ENCODE measurements around the gene RGS4. TPM values are rescaled to one million over a fixed set of nuclear protein-coding genes. Genes with fewer than 3 reads are reported as not detected.

RGS4 gene
- total RNA-seq, 2 donors from 2014 or later: 0.37 to 1.9 TPM

DNA sequence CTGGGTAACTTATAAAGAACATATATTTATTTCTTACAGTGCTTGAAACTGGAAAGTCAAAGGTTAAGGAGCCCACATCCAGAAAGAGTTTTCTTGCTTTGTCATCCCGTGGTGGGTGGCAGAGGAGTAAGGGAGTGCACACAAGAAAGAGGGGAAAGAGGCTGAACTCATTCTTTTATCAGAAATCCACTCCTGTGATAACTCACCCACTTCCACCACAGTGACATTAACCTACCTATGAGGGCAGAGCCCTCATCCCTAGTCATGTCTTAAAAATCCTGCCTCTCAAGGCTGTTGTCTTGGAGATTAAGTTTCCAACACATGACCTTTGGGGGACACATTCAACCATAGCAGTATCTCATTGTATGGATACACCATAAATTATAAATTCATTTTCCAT, 32.5 kb upstream of the RGS4 start:
- no peak overlapping the region for H3K9ac ChIP-seq (ENCODE audit: low read depth in 2 of 2, low read length in 2 of 2)
- H3K27me3 ChIP-seq: no peaks in the 10 kb centered on the region
- no peaks in the 10 kb centered on the region for H3K9me3 ChIP-seq
- H3K4me3 ChIP-seq: no peak overlapping the region
- TF ChIP-seq, protein P1, sequence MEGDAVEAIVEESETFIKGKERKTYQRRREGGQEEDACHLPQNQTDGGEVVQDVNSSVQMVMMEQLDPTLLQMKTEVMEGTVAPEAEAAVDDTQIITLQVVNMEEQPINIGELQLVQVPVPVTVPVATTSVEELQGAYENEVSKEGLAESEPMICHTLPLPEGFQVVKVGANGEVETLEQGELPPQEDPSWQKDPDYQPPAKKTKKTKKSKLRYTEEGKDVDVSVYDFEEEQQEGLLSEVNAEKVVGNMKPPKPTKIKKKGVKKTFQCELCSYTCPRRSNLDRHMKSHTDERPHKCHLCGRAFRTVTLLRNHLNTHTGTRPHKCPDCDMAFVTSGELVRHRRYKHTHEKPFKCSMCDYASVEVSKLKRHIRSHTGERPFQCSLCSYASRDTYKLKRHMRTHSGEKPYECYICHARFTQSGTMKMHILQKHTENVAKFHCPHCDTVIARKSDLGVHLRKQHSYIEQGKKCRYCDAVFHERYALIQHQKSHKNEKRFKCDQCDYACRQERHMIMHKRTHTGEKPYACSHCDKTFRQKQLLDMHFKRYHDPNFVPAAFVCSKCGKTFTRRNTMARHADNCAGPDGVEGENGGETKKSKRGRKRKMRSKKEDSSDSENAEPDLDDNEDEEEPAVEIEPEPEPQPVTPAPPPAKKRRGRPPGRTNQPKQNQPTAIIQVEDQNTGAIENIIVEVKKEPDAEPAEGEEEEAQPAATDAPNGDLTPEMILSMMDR (IDR thresholded peaks at IDR 0.05): no peak
- no peaks in the 10 kb centered on the region for H3K4me1 ChIP-seq
- no peaks in the 10 kb centered on the region for H3K36me3 ChIP-seq
- intact Hi-C loops (cut with DNase I): no loop called here
- DNase-seq: no peak
- H3K27ac ChIP-seq: no peak overlapping the region

- intact Hi-C loops (cut with DNase I): no loop called here
- H3K36me3 ChIP-seq: no peaks in the 10 kb centered on the region
- no peak overlapping the region for H3K27ac ChIP-seq
- no peaks in the 10 kb centered on the region for H3K4me1 ChIP-seq
- DNase-seq: no peak
- no peak overlapping the region for H3K9ac ChIP-seq (ENCODE audit: low read depth in 2 of 2, low read length in 2 of 2)
- TF ChIP-seq, protein P1 (IDR thresholded peaks at IDR 0.05): no peak
- H3K4me3 ChIP-seq: no peak overlapping the region
- H3K27me3 ChIP-seq: no peaks in the 10 kb centered on the region
- H3K9me3 ChIP-seq: no peaks in the 10 kb centered on the region
Observed at GRCh38 chr1:163038928-163039706, 30.0 kb upstream of the RGS4 start.

DNA sequence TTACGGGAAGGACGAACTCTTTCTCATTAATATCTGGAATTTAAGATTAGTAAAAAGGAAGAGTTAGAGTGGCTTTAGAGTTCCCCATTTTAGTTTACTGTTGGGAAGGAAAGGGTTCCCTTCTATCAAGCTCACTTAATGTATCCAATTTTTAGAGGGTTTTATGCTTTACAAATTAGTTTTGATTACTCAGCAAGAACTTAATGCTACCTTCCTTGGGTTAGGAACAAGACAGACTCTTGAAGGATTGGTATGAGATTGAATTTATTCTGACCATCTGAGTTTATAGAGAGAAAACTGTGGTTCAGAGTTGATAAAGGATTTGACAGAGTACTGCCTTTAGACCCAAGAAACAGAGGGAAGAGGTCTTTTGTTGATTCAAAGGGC, 29.5 kb upstream of the RGS4 start:
- TF ChIP-seq, protein P1 (IDR thresholded peaks at IDR 0.05): no peak
- Histone ChIP-seq H3K9me3 (no peaks in the 10 kb centered on the region), H3K27me3 (no peaks in the 10 kb centered on the region), H3K4me3 (no peak overlapping the region), H3K36me3 (no peaks in the 10 kb centered on the region), H3K4me1 (no peaks in the 10 kb centered on the region), H3K9ac (ENCODE audit: low read depth in 2 of 2, low read length in 2 of 2) (no peak overlapping the region), H3K27ac (no peak overlapping the region)
- intact Hi-C loops (cut with DNase I): no loop called here
- no peak for DNase-seq

DNA sequence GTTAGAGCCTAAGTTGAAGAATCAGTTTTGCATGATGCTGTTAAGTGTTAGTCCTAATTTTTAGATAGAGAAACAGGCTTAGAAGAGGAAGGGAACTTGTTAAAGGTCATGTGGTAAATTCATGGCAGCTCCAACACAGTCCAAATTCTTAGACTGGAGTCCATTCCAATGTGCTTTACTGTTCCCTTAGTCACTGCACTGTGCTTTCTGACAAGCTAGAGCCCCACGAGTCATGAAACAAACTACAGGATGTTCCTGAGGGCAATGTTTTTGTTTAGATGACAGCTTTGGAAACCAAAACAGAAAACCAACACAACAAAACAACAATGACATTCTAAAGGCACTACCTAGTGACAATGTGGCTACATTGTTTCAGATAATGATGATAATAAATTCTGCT, 23.1 kb upstream of the RGS4 start:
- TF ChIP-seq, protein P1 (IDR thresholded peaks at IDR 0.05): no peak
- intact Hi-C loops (cut with DNase I): no loop called here
- H3K4me3 ChIP-seq: no peak overlapping the region

DNA sequence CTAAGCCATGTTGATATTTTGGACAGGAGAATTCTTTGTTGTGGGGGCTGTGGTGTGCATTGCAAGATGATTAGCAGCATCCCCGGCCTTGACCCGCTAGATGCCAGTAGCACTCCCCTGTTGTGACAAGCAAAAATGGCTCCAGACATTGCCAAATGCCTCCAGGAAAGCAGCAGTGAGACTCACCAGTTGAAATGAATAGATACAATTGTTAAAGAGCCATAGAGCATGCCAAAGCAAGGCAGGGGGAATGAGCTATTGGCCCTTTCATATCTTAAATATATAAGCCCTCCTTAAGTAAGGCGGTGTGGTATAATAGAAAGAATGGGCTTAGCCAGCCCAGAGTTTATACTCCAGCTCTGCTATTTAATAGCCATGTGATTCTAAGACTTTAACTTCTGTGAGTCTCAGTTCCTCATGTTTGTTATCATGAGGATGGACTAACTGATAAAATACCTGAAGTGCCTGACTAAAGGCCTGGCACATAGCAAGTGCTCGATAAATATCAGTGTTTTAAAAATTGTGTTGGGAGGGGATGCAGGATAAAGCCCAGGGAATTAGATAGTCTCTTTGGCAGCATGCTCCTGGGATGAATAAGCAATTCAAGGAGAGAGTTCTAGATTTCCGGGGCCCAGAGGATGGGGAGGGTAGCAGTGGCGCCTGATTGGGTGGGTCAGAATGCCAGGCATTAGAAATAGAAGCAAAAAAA, 21.1 kb upstream of the RGS4 start:
- no peaks in the 10 kb centered on the region for H3K36me3 ChIP-seq
- no peak overlapping the region for H3K4me3 ChIP-seq
- TF ChIP-seq, protein P1 (IDR thresholded peaks at IDR 0.05): no peak
- no peaks in the 10 kb centered on the region for H3K27me3 ChIP-seq
- no peaks in the 10 kb centered on the region for H3K9me3 ChIP-seq
- no peak for DNase-seq
- intact Hi-C loops (cut with DNase I): no loop called here
- no peak overlapping the region for H3K27ac ChIP-seq
- no peak overlapping the region for H3K9ac ChIP-seq (ENCODE audit: low read depth in 2 of 2, low read length in 2 of 2)
- H3K4me1 ChIP-seq: no peaks in the 10 kb centered on the region

More for the DNA sequence above, 23.1 kb upstream of the RGS4 start:
- H3K9me3 ChIP-seq: no peaks in the 10 kb centered on the region
- no peak overlapping the region for H3K27ac ChIP-seq
- H3K4me1 ChIP-seq: no peaks in the 10 kb centered on the region
- H3K9ac ChIP-seq (ENCODE audit: low read depth in 2 of 2, low read length in 2 of 2): no peak overlapping the region
- no peaks in the 10 kb centered on the region for H3K36me3 ChIP-seq
- no peak for DNase-seq
- no peaks in the 10 kb centered on the region for H3K27me3 ChIP-seq
